IPS-NIHi7 (cell line): Measurements from ENCODE around the gene RFWD3.
A peak's percentile ranks its signal among the peaks of the same experiment; 100 is the strongest.
"Not testable (repeated sequence)": the region's sequence is repeated elsewhere in the genome, so short reads cannot be mapped to it uniquely, and the experiment has no call there.

Experiments used
- DNase-seq: peaks from one replicate; pipeline ENCODE4 v3.0.0; 2012; ENCODE audit warnings: mixed read lengths; ENCODE audit errors: extremely low spot score

RFWD3 gene

DNA sequence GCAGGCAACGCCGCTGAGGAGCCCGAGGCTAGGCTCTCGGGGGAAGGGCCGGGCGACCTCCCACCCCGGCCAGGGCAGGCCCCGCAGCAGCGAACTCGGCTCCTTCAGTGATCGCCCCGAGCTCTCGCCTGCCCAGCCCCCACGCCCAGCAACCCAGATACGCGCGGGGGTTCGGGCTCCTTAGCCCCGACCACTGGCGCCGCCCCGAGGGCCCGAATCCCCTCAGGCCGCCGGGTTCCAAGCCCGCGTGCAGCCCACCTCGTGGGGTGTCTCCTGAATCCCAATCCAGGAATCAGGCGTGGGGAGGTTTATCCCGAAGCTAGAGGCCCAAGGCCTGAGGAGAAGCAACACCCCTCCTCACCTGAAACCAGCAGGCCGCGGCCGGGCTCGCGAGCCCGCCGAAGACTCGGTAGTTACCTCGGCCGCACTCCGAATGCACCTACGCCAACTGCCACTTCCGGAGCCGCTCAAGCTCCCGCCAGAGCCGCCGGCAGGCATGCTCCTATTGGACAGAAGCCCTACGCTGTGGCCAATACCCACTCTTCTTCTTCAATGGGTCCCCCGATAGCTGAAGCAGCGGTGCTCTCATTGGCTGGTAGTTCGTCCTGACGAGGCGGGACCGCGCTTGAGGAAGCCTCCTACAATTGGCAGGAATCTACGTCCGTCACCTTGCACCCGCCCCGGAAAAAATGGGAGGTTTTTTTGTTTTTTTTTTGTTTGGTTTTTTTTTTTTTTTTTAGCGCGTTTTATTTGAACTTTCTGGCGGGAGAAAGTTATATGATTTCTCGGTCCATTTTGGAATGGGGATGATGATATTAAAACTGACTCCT, at the start of gene RFWD3:
Gene RFWD3 (minus strand): TSS at position 453 of the 830 bp plus-strand sequence. CDS start 5,428 bp downstream, outside the sequence.
- DNase-seq = peak; percentile 100

DNA sequence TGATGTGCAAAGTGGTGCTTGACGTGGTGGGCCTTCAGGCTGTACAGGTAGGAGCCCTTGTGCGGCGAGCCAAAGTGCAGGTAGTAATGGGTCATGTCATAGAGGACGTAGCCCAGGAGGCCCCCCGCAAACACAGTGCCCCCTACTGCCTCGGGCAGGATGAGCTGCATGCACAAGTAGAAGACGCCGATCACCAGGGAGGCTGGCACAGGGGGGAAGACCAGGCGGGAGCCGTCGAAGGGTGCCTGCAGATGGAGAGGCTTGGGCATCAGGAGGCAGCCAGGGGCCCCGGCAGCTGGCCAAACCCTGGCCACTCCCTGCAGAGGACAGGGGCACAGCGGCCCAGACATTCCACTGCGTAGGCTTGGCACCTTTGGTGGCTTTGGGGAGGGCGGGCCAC, 49.7 kb upstream of the RFWD3 start:
- DNase-seq = peak; percentile 12

DNA sequence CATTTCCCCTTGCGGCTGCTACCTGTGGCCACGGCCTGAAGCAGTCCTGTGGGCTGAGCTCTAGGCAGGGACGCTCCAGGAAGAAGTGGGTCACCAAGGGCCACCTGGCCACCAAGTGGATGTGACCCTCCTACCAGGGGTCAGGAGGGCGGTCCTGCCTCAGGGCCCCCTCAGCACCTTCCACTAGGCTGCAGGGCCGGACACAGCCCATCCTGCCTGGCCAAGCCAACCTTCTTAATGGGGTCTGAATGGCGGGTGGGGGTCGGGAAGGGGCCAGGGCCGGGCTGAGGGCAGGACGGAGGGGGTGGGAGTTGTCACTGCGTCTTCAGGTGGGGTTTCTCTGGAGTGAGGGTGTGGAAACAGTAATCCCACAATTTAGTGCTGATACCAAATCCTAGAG, 47.2 kb upstream of the RFWD3 start:
- no peak for DNase-seq

DNA sequence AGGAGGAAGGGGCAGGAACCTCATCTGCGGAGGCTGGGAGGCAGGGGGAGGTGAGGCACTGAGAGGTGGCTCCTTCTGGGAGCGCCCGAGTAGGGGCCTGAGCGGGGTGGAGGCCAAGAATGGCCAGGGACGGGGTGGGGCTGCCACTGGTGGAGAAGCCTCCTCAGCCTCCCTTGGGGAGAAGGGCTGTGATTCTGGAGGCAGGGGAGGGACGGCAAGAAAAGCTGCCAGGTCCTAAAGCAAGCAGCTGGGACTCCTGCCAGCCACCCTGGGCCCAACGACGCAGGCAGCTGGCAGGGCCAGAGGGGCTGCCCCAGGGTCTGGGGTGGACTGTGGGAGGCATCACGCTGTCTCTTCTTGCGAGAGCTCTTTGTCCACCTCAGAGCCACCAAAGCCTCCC, 46.6 kb upstream of the RFWD3 start:
- DNase-seq = no peak

- DNase-seq = no peak
Observed at GRCh38 chr16:74711938-74712337, 45.3 kb upstream of the RFWD3 start.

GRCh38 chr16:74710401-74710800, 43.7 kb upstream of the RFWD3 start:
- DNase-seq = no peak

GRCh38 chr16:74709441-74709877, 42.8 kb upstream of the RFWD3 start:
- DNase-seq = peak; percentile 85

- DNase-seq = peak; percentile 51
Observed at GRCh38 chr16:74700438-74701225, 34.0 kb upstream of the RFWD3 start, which contains the start of gene MLKL. TSS of gene MLKL (minus strand) at chr16:74700862. CDS start at chr16:74695757, 5,105 bp downstream.

GRCh38 chr16:74700116-74700437, 33.4 kb upstream of the RFWD3 start:
- DNase-seq = peak; percentile 39

DNA sequence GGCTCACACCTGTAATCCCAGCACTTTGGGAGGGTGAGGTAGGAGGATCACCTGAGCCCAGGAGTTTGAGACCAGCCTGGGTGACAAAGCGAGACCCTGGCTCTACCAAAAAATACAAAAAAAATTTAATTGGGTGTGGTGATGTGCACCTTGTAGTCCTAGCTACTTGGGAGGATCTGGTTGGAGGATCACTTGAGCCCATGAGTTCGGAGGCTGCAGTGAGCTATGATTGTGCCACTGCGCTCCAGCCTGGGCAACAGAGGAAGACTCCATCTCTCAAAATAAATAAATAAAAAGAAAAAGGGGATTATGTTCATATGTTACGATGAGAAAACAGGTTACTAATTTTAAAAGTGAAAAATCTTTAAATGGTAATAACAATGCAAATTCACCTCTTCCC, 33.0 kb upstream of the RFWD3 start:
- no peak for DNase-seq

GRCh38 chr16:74698222-74698621, 31.5 kb upstream of the RFWD3 start:
- no peak for DNase-seq

- peak; percentile 95 for DNase-seq
Observed at GRCh38 chr16:74695450-74696422, 29.1 kb upstream of the RFWD3 start.

DNA sequence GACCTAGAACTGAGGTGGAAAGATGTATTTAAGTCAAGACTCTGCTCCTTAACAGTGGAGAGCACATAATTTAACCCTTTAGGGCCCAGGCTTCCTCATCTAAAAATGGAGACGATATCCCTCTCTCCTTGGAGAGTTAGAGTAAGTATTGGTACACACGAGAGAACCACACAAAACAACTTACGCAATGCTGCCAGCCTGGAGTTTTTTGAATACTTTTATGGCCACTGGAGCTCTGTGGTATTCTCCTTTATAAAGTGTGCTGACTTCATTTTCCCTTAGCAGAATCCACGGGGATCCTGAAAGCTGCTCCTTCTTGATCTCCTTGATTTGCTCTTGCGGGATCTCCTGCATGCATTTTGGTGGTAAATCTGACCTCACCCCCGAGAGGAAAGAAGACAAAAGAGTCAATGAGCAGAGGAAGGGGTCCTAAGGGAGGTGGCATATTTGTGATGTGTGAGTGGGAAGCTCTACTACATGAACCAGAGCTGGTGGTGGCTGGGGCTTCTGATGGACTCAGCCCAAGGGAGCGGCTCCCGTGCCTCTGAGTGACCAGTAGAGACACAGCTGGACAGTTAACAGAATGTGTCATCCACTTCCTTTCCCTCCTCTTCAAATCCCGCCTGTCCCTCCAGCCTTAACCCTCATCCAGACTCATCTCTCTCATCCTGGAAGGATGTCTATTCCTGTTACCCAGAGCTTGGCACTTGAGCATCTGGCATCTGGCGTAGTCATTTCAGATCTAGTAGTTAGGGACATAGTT, 24.6 kb upstream of the RFWD3 start:
- DNase-seq = no peak

GRCh38 chr16:74682556-74682955, 15.9 kb upstream of the RFWD3 start:
- DNase-seq = no peak

DNA sequence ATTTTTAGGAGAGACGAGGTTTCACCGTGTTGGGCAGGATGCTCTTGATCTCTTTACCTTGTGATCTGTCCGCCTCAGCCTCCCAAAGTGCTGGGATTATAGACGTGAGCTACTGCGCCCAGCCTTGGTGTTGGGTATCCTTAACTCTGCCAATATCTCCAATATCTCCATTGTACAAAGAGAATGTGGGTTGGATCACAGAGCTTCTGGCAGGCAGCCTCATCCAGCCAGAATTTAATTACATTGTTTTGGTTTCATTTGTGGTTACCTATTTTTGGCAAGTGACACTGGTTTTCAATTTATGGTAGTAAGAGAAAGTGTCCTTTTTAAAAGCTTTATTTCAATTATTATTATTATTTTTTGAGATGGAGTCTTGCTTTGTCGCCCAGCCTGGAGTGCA, 14.0 kb upstream of the RFWD3 start:
- no peak for DNase-seq

DNA sequence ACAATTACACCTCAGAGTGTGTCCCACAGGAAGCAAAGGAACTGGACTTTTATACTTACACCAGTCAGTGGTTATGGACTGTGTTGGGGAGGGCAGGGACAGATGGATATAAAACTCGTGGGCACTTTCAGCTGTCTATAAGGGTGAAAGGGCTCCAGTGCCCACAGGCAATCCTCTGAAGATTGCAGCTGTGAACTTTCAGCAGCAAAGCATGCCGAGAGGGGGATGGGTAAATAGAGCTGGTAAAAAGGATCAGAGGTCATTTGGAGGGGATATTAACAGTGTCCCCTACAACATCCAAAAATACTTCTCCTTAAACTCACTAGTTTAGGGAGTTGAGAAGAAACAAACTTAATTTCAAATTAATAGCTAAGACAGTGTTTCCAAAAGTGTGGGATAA, 13.3 kb upstream of the RFWD3 start:
- no peak for DNase-seq

GRCh38 chr16:74677868-74678267, 11.2 kb upstream of the RFWD3 start:
- DNase-seq = peak; percentile 47

DNA sequence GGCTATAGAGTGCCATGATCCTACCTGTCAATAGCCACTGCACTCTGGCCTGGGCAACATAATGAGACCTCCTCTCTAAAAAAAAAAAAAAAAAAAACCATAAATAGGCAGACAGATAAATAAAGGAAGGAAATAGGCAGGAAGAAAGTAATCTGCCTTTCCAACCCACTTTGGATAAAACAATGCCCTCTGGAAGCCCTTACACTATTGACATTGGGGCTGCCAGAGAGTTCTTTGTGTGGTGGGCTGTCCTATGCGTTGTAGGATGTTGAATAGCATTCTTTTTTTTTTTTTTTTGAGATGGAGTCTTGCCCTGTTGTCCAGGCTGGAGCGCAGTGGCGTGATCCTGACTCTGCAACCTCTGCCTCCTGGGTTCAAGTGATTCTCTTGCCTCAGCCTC, 7.2 kb upstream of the RFWD3 start:
- DNase-seq = no peak

GRCh38 chr16:74668877-74669276, 2.2 kb upstream of the RFWD3 start:
- not testable (repeated sequence) for DNase-seq

GRCh38 chr16:74667255-74667700, 601 bp upstream of the RFWD3 start:
- peak; percentile 63 for DNase-seq

- no peak for DNase-seq
Observed at GRCh38 chr16:74666010-74666421, 661 bp downstream of the RFWD3 start.
